Activated T-cell treated with anti-CD3 and anti-CD28 coated beads, Interleukin-2, amount 50 U/mL, for 24 hours (primary cell): Measurements from ENCODE around the gene RRP15.

Experiments used
- DNase-seq: peaks from one replicate; pipeline ENCODE4 v3.0.0-alpha.2; 2020
- H3K27ac Mint-ChIP-seq: 2 replicates; pipeline ENCODE4 v1.8.0; 2020; ENCODE audit warnings: mild to moderate bottlenecking, mixed read lengths
- H3K27me3 Mint-ChIP-seq: 2 replicates; pipeline ENCODE4 v1.8.0; 2020; ENCODE audit warnings: mixed read lengths
- H3K36me3 Mint-ChIP-seq: 2 replicates; pipeline ENCODE4 v1.8.0; 2020; ENCODE audit warnings: low read depth, mixed read lengths
- H3K4me1 Mint-ChIP-seq: 2 replicates; pipeline ENCODE4 v1.8.0; 2020; ENCODE audit warnings: low read depth, mixed read lengths
- H3K4me3 Mint-ChIP-seq: 2 replicates; pipeline ENCODE4 v1.8.0; 2020; ENCODE audit warnings: mild to moderate bottlenecking, moderate library complexity, mixed read lengths
- H3K9me3 Mint-ChIP-seq: 2 replicates; pipeline ENCODE4 v1.8.0; 2020; ENCODE audit warnings: mixed read lengths

The RRP15 gene

DNA sequence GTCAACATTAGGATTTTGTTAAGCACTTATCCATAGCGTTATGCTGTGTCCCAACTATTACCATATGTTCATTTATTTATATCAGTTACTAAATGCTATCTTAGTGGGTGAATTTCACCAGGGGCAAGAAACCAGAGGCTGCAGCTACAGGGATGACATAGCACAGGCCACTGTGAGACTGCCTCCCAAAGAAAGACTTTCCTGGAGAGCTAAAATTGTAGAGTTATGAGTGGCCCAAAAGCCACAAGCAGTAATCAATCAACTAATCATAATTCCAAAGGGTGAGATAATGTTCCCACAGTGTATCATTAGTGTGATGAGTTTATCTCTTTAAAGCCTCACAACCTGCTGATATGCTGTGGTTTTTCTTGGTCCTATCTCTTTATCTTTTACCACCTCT, 56.2 kb downstream of the RRP15 start:
- peaks cover 8% of the 10 kb centered on the region for H3K27me3 Mint-ChIP-seq
- no peak overlapping the region for H3K4me3 Mint-ChIP-seq
- H3K36me3 Mint-ChIP-seq: peaks cover 10% of the 10 kb centered on the region
- H3K4me1 Mint-ChIP-seq: peaks cover 4% of the 10 kb centered on the region
- no peaks in the 10 kb centered on the region for H3K9me3 Mint-ChIP-seq
- H3K27ac Mint-ChIP-seq: no peak overlapping the region
- DNase-seq: no peak

DNA sequence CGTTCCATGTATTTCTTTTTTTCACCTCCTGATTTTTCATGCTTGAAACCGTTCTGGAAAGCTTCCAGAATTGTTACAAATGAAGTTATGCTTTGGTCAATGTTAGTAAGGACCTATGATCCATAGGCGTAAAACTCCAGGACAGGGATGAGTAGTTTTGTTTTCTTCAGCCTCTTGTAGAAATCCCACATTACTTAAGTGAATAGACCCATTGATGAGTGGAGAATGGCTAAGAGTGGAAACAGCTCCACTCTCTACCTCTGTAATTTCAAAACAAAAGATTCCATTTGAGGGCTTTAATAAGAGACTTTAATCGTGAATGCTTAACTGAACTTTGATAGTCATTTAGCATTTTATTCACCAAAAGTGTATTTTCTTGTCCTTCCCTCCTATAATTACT, 57.0 kb downstream of the RRP15 start:
- Mint-ChIP-seq H3K9me3 (no peaks in the 10 kb centered on the region), H3K27ac (no peak overlapping the region), H3K4me3 (no peak overlapping the region), H3K36me3 (peaks cover 7% of the 10 kb centered on the region), H3K27me3 (peaks cover 8% of the 10 kb centered on the region), H3K4me1 (peaks cover 12% of the 10 kb centered on the region)
- DNase-seq: no peak

GRCh38 chr1:218344814-218345672, 60.0 kb downstream of the RRP15 start, which contains the start of gene TGFB2:
TSS of gene TGFB2 (plus strand) at chr1:218345336. CDS start at chr1:218346702, 1,366 bp downstream.
- peak; percentile 42 for DNase-seq
- Mint-ChIP-seq H3K4me3 (no peak within 1 kb of the TSS), H3K36me3 (peaks cover 7% of the 10 kb centered on the region), H3K27me3 (peaks cover 17% of the 10 kb centered on the region), H3K27ac (no peak within 1 kb of the TSS), H3K4me1 (peaks cover 20% of the 10 kb centered on the region), H3K9me3 (no peaks in the 10 kb centered on the region)

- no peak overlapping the region for H3K27ac Mint-ChIP-seq
- DNase-seq: peak; percentile 54
- no peaks in the 10 kb centered on the region for H3K9me3 Mint-ChIP-seq
- H3K27me3 Mint-ChIP-seq: peaks cover 18% of the 10 kb centered on the region
- H3K4me3 Mint-ChIP-seq: no peak overlapping the region
- H3K36me3 Mint-ChIP-seq: peaks cover 7% of the 10 kb centered on the region
- H3K4me1 Mint-ChIP-seq: peaks cover 22% of the 10 kb centered on the region
These were observed 60.7 kb downstream of the RRP15 start for GRCh38 chr1:218345673-218346390.

DNA sequence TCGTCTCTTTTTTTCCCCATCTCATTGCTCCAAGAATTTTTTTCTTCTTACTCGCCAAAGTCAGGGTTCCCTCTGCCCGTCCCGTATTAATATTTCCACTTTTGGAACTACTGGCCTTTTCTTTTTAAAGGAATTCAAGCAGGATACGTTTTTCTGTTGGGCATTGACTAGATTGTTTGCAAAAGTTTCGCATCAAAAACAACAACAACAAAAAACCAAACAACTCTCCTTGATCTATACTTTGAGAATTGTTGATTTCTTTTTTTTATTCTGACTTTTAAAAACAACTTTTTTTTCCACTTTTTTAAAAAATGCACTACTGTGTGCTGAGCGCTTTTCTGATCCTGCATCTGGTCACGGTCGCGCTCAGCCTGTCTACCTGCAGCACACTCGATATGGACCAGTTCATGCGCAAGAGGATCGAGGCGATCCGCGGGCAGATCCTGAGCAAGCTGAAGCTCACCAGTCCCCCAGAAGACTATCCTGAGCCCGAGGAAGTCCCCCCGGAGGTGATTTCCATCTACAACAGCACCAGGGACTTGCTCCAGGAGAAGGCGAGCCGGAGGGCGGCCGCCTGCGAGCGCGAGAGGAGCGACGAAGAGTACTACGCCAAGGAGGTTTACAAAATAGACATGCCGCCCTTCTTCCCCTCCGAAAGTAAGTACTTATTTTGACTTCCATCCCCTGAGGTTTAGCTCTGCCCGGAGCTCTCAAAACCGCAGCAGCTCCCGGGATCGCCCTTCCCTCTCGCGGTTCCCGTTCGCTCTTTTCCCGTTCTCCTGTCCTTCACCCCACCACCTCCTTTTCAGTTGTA, 61.5 kb downstream of the RRP15 start:
- peak; percentile 47 for DNase-seq
- H3K4me3 Mint-ChIP-seq: no peak overlapping the region
- no peaks in the 10 kb centered on the region for H3K36me3 Mint-ChIP-seq
- H3K4me1 Mint-ChIP-seq: peaks cover 30% of the 10 kb centered on the region
- no peak overlapping the region for H3K27ac Mint-ChIP-seq
- no peaks in the 10 kb centered on the region for H3K9me3 Mint-ChIP-seq
- H3K27me3 Mint-ChIP-seq: peaks cover 17% of the 10 kb centered on the region

DNA sequence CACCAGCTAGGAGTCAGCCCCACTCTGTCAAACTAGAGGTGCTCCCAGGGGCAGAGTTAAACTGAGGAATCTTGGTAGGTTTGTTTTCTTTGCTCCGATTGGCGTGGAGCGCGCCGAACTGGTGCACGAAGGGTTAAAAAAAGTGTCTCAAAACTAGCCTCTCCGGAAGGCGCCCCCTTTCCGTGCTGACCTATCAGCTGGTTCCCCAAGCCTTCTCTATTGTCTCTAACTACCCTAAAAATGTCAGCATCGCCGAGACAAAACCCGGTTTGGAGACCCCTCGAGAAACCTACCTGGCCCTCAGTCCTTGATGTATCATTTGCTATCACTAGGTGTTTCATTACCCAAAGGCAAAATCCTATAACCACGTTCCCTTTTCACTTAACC, 62.2 kb downstream of the RRP15 start:
- H3K36me3 Mint-ChIP-seq: no peaks in the 10 kb centered on the region
- H3K4me3 Mint-ChIP-seq: no peak overlapping the region
- H3K27ac Mint-ChIP-seq: no peak overlapping the region
- H3K4me1 Mint-ChIP-seq: peaks cover 36% of the 10 kb centered on the region
- H3K9me3 Mint-ChIP-seq: no peaks in the 10 kb centered on the region
- H3K27me3 Mint-ChIP-seq: peaks cover 17% of the 10 kb centered on the region
- DNase-seq: no peak

DNA sequence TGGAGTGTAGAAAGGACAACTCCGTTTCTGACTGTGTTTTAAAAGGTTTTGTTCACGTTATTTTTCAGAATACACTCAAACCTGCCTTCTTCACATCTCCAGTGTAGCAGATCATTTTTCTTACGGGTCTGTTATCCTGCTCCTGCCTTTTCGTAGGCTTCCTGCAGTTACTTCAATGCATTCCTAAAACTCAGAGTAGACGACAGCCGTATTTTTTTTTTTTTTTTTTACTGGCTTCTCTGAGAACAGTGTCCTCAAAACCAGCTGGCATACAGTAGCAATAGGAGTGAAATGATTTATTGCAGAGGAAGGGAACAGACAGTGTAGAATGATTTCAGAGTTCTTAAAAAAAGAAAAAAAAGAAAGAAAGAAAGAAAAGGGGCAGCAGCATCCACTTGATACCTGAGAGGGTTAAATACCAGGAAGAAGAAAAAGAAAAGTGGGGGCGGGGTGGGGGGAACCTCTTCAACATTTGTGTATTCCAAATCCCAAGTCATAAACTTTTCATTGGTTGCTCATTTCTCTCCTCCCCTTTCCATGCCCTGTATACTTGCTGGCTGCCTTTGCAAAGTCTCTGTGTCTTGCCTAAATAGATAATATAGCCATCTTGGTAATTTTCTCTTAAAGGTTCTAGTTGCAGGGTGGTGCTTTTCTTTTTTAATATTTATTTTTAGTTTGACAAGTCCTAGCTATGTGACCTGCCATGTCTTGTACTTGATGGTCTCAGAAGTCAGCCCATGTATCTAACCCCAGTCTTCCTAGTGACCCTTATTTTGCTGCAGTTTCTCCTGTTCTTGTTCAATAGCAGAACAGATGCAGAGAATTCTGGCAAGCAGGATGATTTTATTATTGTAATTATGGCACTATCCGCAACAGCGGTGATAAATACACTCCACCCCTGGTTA, 62.9 kb downstream of the RRP15 start:
- DNase-seq: no peak
- peaks cover 37% of the 10 kb centered on the region for H3K4me1 Mint-ChIP-seq
- H3K27ac Mint-ChIP-seq: no peak overlapping the region
- H3K9me3 Mint-ChIP-seq: no peaks in the 10 kb centered on the region
- no peaks in the 10 kb centered on the region for H3K36me3 Mint-ChIP-seq
- H3K27me3 Mint-ChIP-seq: peaks cover 23% of the 10 kb centered on the region
- H3K4me3 Mint-ChIP-seq: no peak overlapping the region

GRCh38 chr1:218348628-218349071, 63.6 kb downstream of the RRP15 start:
- peaks cover 29% of the 10 kb centered on the region for H3K27me3 Mint-ChIP-seq
- no peak for DNase-seq
- H3K4me3 Mint-ChIP-seq: no peak overlapping the region
- peaks cover 37% of the 10 kb centered on the region for H3K4me1 Mint-ChIP-seq
- H3K36me3 Mint-ChIP-seq: no peaks in the 10 kb centered on the region
- H3K27ac Mint-ChIP-seq: no peak overlapping the region
- no peaks in the 10 kb centered on the region for H3K9me3 Mint-ChIP-seq

DNA sequence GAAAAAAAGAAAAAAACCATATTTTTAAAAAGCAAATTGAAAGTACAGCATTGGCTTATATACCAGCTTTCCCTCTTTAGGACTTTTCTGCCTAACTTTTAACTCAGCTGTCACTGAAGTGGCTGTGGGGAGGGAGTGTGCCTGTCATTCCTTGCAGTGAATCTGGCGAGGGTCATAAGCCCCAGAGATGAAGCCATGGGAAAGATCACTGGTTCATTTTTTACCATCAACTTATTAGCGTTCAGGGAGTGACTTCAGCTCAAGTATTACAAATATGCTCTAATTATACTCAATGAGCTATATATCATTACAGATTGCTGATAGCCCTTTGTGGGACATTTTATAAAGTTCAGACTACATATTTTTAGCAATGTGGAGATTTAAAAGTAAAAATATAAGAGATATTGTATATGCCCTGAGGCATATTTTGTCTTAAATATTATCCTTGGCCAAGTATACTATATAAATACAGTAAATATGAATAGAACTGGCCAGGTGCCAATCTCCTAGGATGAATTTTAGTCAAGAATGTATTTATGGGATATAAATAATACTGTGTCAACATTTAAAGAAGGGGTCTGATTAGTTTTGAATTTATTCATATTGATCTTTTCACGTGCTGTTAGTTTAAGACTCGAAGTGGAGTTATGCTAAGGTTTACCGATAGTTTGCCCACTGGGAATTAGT, 64.4 kb downstream of the RRP15 start:
- Mint-ChIP-seq H3K9me3 (no peaks in the 10 kb centered on the region), H3K27me3 (peaks cover 37% of the 10 kb centered on the region), H3K36me3 (no peaks in the 10 kb centered on the region), H3K4me1 (peaks cover 37% of the 10 kb centered on the region), H3K27ac (no peak overlapping the region), H3K4me3 (no peak overlapping the region)
- DNase-seq: no peak

GRCh38 chr1:218350035-218350525, 65.0 kb downstream of the RRP15 start:
- Mint-ChIP-seq H3K4me3 (no peak overlapping the region), H3K36me3 (no peaks in the 10 kb centered on the region), H3K27ac (no peak overlapping the region), H3K9me3 (no peaks in the 10 kb centered on the region), H3K4me1 (peaks cover 37% of the 10 kb centered on the region), H3K27me3 (peaks cover 43% of the 10 kb centered on the region)
- DNase-seq: no peak

DNA sequence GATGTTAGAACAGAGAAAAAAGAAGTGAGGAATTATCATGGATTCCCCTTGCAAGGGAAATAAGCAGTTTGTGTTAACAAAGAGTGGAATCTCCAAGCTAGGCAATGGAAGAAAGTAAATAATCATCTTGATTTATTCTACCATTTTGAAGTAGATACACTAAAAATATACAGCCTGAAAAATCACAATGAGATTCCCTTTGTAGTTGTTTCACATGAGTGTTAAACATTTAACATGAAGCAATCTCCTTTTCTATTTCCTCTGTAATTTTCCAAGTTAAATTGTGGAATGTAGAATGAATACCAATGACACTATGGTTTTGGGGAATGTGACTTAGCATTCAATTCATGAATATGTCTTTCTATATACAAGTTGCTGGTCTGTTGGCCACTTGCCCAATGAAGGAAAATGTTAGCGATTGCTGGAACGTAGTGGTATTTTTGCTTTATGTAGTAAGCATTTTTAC, 65.7 kb downstream of the RRP15 start:
- H3K36me3 Mint-ChIP-seq: no peaks in the 10 kb centered on the region
- no peaks in the 10 kb centered on the region for H3K9me3 Mint-ChIP-seq
- H3K27me3 Mint-ChIP-seq: peaks cover 44% of the 10 kb centered on the region
- no peak for DNase-seq
- H3K4me1 Mint-ChIP-seq: peaks cover 37% of the 10 kb centered on the region
- peak overlapping the region; percentile 60 for H3K4me3 Mint-ChIP-seq
- no peak overlapping the region for H3K27ac Mint-ChIP-seq

GRCh38 chr1:218351391-218352074, 66.4 kb downstream of the RRP15 start:
- H3K27me3 Mint-ChIP-seq: peaks cover 47% of the 10 kb centered on the region
- peak; percentile 62 for DNase-seq
- H3K36me3 Mint-ChIP-seq: no peaks in the 10 kb centered on the region
- no peak overlapping the region for H3K27ac Mint-ChIP-seq
- H3K4me1 Mint-ChIP-seq: peaks cover 30% of the 10 kb centered on the region
- H3K4me3 Mint-ChIP-seq: peak overlapping the region; percentile 60
- no peaks in the 10 kb centered on the region for H3K9me3 Mint-ChIP-seq

GRCh38 chr1:218352075-218352438, 67.0 kb downstream of the RRP15 start:
- Mint-ChIP-seq H3K36me3 (no peaks in the 10 kb centered on the region), H3K9me3 (no peaks in the 10 kb centered on the region), H3K4me1 (peaks cover 25% of the 10 kb centered on the region), H3K27me3 (peaks cover 50% of the 10 kb centered on the region), H3K4me3 (no peak overlapping the region), H3K27ac (no peak overlapping the region)
- DNase-seq: peak; percentile 40
